ENCODE measurements around the gene RAB35.

GRCh38 chr12:120072472-120073249 lies 43.9 kb downstream of the RAB35 start:
- no peak for TF ChIP-seq CEBPB (IDR thresholded peaks at IDR 0.05; ENCODE audit: low read depth, low read length)
- no peak for TF ChIP-seq CTCF (conservative IDR thresholded peaks at IDR 0.05; ENCODE audit: low read depth, low read length)
- TF ChIP-seq POLR2A (IDR thresholded peaks at IDR 0.05; ENCODE audit: low read depth, low read length) = no peak
- no peak for TF ChIP-seq USF2 (IDR thresholded peaks at IDR 0.05; ENCODE audit: low read depth, low read length)

All from IMR-90 (cell line).